ENCODE measurements around the gene LAMA5.

The LAMA5 gene

GRCh38 chr20:62322492-62323041 lies 44.5 kb downstream of the LAMA5 start:
- H3K4me1 ChIP-seq (ENCODE audit: control insufficient read depth, insufficient read depth, low read length): no peaks in the 10 kb centered on the region
- H3K36me3 ChIP-seq (ENCODE audit: control insufficient read depth, insufficient read depth, low read length): peaks cover 84% of the 10 kb centered on the region
- H3K27ac ChIP-seq (ENCODE audit: low read depth, low read length): no peak overlapping the region
- H3K9me3 ChIP-seq (ENCODE audit: control insufficient read depth, insufficient read depth, low read depth, low read length): 0 out of 2 replicates have a peak, but pooled peaks cover 5% of the 10 kb centered on the region
- H3K27me3 ChIP-seq (ENCODE audit: control insufficient read depth, insufficient read depth, low read length): no peaks in the 10 kb centered on the region
- H3K9ac ChIP-seq (ENCODE audit: low read length): no peak overlapping the region
- H3K4me3 ChIP-seq (ENCODE audit: low read depth, low read length): no peak overlapping the region

- Histone ChIP-seq H3K4me1 (ENCODE audit: control insufficient read depth, insufficient read depth, low read length) (no peaks in the 10 kb centered on the region), H3K27me3 (ENCODE audit: control insufficient read depth, insufficient read depth, low read length) (no peaks in the 10 kb centered on the region), H3K4me3 (ENCODE audit: low read depth, low read length) (no peak overlapping the region), H3K27ac (ENCODE audit: low read depth, low read length) (no peak overlapping the region), H3K9ac (ENCODE audit: low read length) (no peak overlapping the region), H3K9me3 (ENCODE audit: control insufficient read depth, insufficient read depth, low read depth, low read length) (peaks cover 6% of the 10 kb centered on the region; the same call in 1 of the 2 replicates), H3K36me3 (ENCODE audit: control insufficient read depth, insufficient read depth, low read length) (peaks cover 84% of the 10 kb centered on the region)
These were observed 45.1 kb downstream of the LAMA5 start for GRCh38 chr20:62321975-62322374.

- H3K36me3 ChIP-seq (ENCODE audit: control insufficient read depth, insufficient read depth, low read length): peaks cover 84% of the 10 kb centered on the region
- H3K4me1 ChIP-seq (ENCODE audit: control insufficient read depth, insufficient read depth, low read length): no peaks in the 10 kb centered on the region
- peaks cover 6% of the 10 kb centered on the region; the same call in 1 of the 2 replicates for H3K9me3 ChIP-seq (ENCODE audit: control insufficient read depth, insufficient read depth, low read depth, low read length)
- no peak overlapping the region for H3K27ac ChIP-seq (ENCODE audit: low read depth, low read length)
- no peaks in the 10 kb centered on the region for H3K27me3 ChIP-seq (ENCODE audit: control insufficient read depth, insufficient read depth, low read length)
- H3K4me3 ChIP-seq (ENCODE audit: low read depth, low read length): no peak overlapping the region
- no peak overlapping the region for H3K9ac ChIP-seq (ENCODE audit: low read length)
These were observed 45.6 kb downstream of the LAMA5 start for GRCh38 chr20:62321521-62321948.

- H3K9me3 ChIP-seq (ENCODE audit: control insufficient read depth, insufficient read depth, low read depth, low read length): peaks cover 6% of the 10 kb centered on the region; the same call in 1 of the 2 replicates
- H3K4me3 ChIP-seq (ENCODE audit: low read depth, low read length): no peak overlapping the region
- no peak overlapping the region for H3K9ac ChIP-seq (ENCODE audit: low read length)
- no peaks in the 10 kb centered on the region for H3K27me3 ChIP-seq (ENCODE audit: control insufficient read depth, insufficient read depth, low read length)
- H3K4me1 ChIP-seq (ENCODE audit: control insufficient read depth, insufficient read depth, low read length): no peaks in the 10 kb centered on the region
- H3K36me3 ChIP-seq (ENCODE audit: control insufficient read depth, insufficient read depth, low read length): peaks cover 84% of the 10 kb centered on the region
- H3K27ac ChIP-seq (ENCODE audit: low read depth, low read length): no peak overlapping the region
These were observed 46.3 kb downstream of the LAMA5 start for GRCh38 chr20:62320581-62321354.

- H3K36me3 ChIP-seq (ENCODE audit: control insufficient read depth, insufficient read depth, low read length): peaks cover 84% of the 10 kb centered on the region
- H3K4me1 ChIP-seq (ENCODE audit: control insufficient read depth, insufficient read depth, low read length): no peaks in the 10 kb centered on the region
- no peak overlapping the region for H3K27ac ChIP-seq (ENCODE audit: low read depth, low read length)
- H3K9ac ChIP-seq (ENCODE audit: low read length): no peak overlapping the region
- peaks cover 6% of the 10 kb centered on the region; the same call in 1 of the 2 replicates for H3K9me3 ChIP-seq (ENCODE audit: control insufficient read depth, insufficient read depth, low read depth, low read length)
- H3K27me3 ChIP-seq (ENCODE audit: control insufficient read depth, insufficient read depth, low read length): no peaks in the 10 kb centered on the region
- no peak overlapping the region for H3K4me3 ChIP-seq (ENCODE audit: low read depth, low read length)
These were observed 47.7 kb downstream of the LAMA5 start for GRCh38 chr20:62319346-62319909.

- no peak overlapping the region for H3K4me3 ChIP-seq (ENCODE audit: low read depth, low read length)
- H3K9ac ChIP-seq (ENCODE audit: low read length): no peak overlapping the region
- no peaks in the 10 kb centered on the region for H3K4me1 ChIP-seq (ENCODE audit: control insufficient read depth, insufficient read depth, low read length)
- peaks cover 84% of the 10 kb centered on the region for H3K36me3 ChIP-seq (ENCODE audit: control insufficient read depth, insufficient read depth, low read length)
- no peaks in the 10 kb centered on the region for H3K27me3 ChIP-seq (ENCODE audit: control insufficient read depth, insufficient read depth, low read length)
- H3K9me3 ChIP-seq (ENCODE audit: control insufficient read depth, insufficient read depth, low read depth, low read length): peaks cover 6% of the 10 kb centered on the region; the same call in 1 of the 2 replicates
- no peak overlapping the region for H3K27ac ChIP-seq (ENCODE audit: low read depth, low read length)
These were observed 48.4 kb downstream of the LAMA5 start for GRCh38 chr20:62318400-62319345.

GRCh38 chr20:62317167-62317655 lies 49.9 kb downstream of the LAMA5 start:
- Histone ChIP-seq H3K27me3 (ENCODE audit: control insufficient read depth, insufficient read depth, low read length) (no peaks in the 10 kb centered on the region), H3K4me1 (ENCODE audit: control insufficient read depth, insufficient read depth, low read length) (no peaks in the 10 kb centered on the region), H3K27ac (ENCODE audit: low read depth, low read length) (no peak overlapping the region), H3K4me3 (ENCODE audit: low read depth, low read length) (no peak overlapping the region), H3K36me3 (ENCODE audit: control insufficient read depth, insufficient read depth, low read length) (peaks cover 87% of the 10 kb centered on the region), H3K9ac (ENCODE audit: low read length) (no peak overlapping the region), H3K9me3 (ENCODE audit: control insufficient read depth, insufficient read depth, low read depth, low read length) (peaks cover 6% of the 10 kb centered on the region; the same call in 1 of the 2 replicates)

- Histone ChIP-seq H3K27ac (ENCODE audit: low read depth, low read length) (no peak overlapping the region), H3K9me3 (ENCODE audit: control insufficient read depth, insufficient read depth, low read depth, low read length) (peaks cover 6% of the 10 kb centered on the region; the same call in 1 of the 2 replicates), H3K27me3 (ENCODE audit: control insufficient read depth, insufficient read depth, low read length) (no peaks in the 10 kb centered on the region), H3K4me1 (ENCODE audit: control insufficient read depth, insufficient read depth, low read length) (no peaks in the 10 kb centered on the region), H3K9ac (ENCODE audit: low read length) (no peak overlapping the region), H3K36me3 (ENCODE audit: control insufficient read depth, insufficient read depth, low read length) (peaks cover 87% of the 10 kb centered on the region), H3K4me3 (ENCODE audit: low read depth, low read length) (no peak overlapping the region)
These were observed 50.6 kb downstream of the LAMA5 start for GRCh38 chr20:62316331-62317166.

GRCh38 chr20:62315773-62316172 lies 51.3 kb downstream of the LAMA5 start:
- Histone ChIP-seq H3K27ac (ENCODE audit: low read depth, low read length) (no peak overlapping the region), H3K36me3 (ENCODE audit: control insufficient read depth, insufficient read depth, low read length) (peaks cover 93% of the 10 kb centered on the region), H3K9me3 (ENCODE audit: control insufficient read depth, insufficient read depth, low read depth, low read length) (peaks cover 6% of the 10 kb centered on the region; the same call in 1 of the 2 replicates), H3K27me3 (ENCODE audit: control insufficient read depth, insufficient read depth, low read length) (no peaks in the 10 kb centered on the region), H3K4me3 (ENCODE audit: low read depth, low read length) (no peak overlapping the region), H3K4me1 (ENCODE audit: control insufficient read depth, insufficient read depth, low read length) (no peaks in the 10 kb centered on the region), H3K9ac (ENCODE audit: low read length) (no peak overlapping the region)

Measured in HUES6 (cell line).